K562 (cell line): ENCODE measurements around the gene ANTKMT. TPM values are rescaled to one million over a fixed set of nuclear protein-coding genes. Genes with fewer than 3 reads are reported as not detected.

Experiments
- AFF4 ChIP-seq: sonication (generic); formaldehyde crosslinking; IDR thresholded peaks from 2 replicates; pipeline ENCODE4 v1.8.0; 2023; ENCODE audit warnings: mild to moderate bottlenecking, missing genetic modification reagents
- C11orf30 ChIP-seq: fragments of 450-650 bp; IDR thresholded peaks from 2 replicates; pipeline ENCODE4 v1.6.1; 2016; ENCODE audit warnings: low read depth, mild to moderate bottlenecking
- CAMTA2 ChIP-seq: fragments of 250-450 bp; sonication (Bioruptor Pico); conservative IDR thresholded peaks from 2 replicates; pipeline ENCODE4 v1.5.1; 2022
- CSDE1 ChIP-seq, 2 experiments: fragments of 450-650 bp; IDR thresholded peaks; 2 replicates each; pipeline ENCODE4 v1.6.1; 2016; ENCODE audit warnings: mild to moderate bottlenecking in 1 of 2
- FOXA1 ChIP-seq: fragments of 450-650 bp; IDR thresholded peaks from 2 replicates; pipeline ENCODE4 v1.6.1; 2016; ENCODE audit warnings: mild to moderate bottlenecking, borderline replicate concordance
- FOXJ2 ChIP-seq: fragments of 200-800 bp; sonication (Bioruptor generic); IDR thresholded peaks from 2 replicates; pipeline ENCODE4 v1.6.1; 2016; ENCODE audit warnings: missing genetic modification characterization, missing compliant biosample characterization
- GABPA ChIP-seq: fragments of 200-800 bp; sonication (Bioruptor generic); conservative IDR thresholded peaks from 2 replicates; pipeline ENCODE4 v1.6.1; 2016; ENCODE audit warnings: low read depth, missing genetic modification characterization, missing compliant biosample characterization
- GATA2 ChIP-seq: sonication (generic); formaldehyde crosslinking; IDR thresholded peaks from 2 replicates; pipeline ENCODE4 v1.4.0; 2020; ENCODE audit warnings: mild to moderate bottlenecking, missing genetic modification reagents
- GTF2B ChIP-seq: IDR thresholded peaks from 2 replicates; pipeline ENCODE4 v1.6.1; 2011; ENCODE audit not compliant: insufficient read length; ENCODE audit errors: extremely low read depth
- HDAC1 ChIP-seq, 2 experiments: fragments of 450-650 bp; IDR thresholded peaks; 2 replicates each; pipeline ENCODE4 v1.6.1; 2016 to 2017; ENCODE audit warnings: inconsistent platforms in 1 of 2, mild to moderate bottlenecking in 1 of 2, moderate library complexity in 1 of 2
- HDGF ChIP-seq: fragments of 450-650 bp; IDR thresholded peaks from 2 replicates; pipeline ENCODE4 v1.6.1; 2016
- HEY1 ChIP-seq: fragments of 250-450 bp; sonication (Bioruptor Pico); IDR thresholded peaks from 2 replicates; pipeline ENCODE4 v1.5.0; 2020; ENCODE audit warnings: mild to moderate bottlenecking, moderate library complexity, borderline replicate concordance
- KLF6 ChIP-seq: fragments of 250-450 bp; sonication (Bioruptor Pico); IDR thresholded peaks from 2 replicates; pipeline ENCODE4 v1.4.0; 2020; ENCODE audit warnings: mild to moderate bottlenecking, moderate library complexity, borderline replicate concordance
- LEF1 ChIP-seq: fragments of 450-650 bp; IDR thresholded peaks from 2 replicates; pipeline ENCODE4 v1.6.1; 2016; ENCODE audit warnings: mild to moderate bottlenecking
- MTA1 ChIP-seq: fragments of 450-650 bp; IDR thresholded peaks from 2 replicates; pipeline ENCODE4 v1.6.1; 2017; ENCODE audit warnings: borderline replicate concordance
- MTA3 ChIP-seq: fragments of 450-650 bp; formaldehyde crosslinking; IDR thresholded peaks from 2 replicates; pipeline ENCODE4 v1.6.1; 2017; ENCODE audit warnings: mild to moderate bottlenecking, borderline replicate concordance
- NFE2 ChIP-seq: IDR thresholded peaks from 2 replicates; pipeline ENCODE4 v1.6.1; 2014; ENCODE audit warnings: antibody characterized with exemption, low read depth
- PBX2 ChIP-seq, 2 experiments: IDR thresholded peaks in 1 of 2; conservative IDR thresholded peaks in 1 of 2; 2 replicates each; pipeline ENCODE4 v1.6.1; 2016; ENCODE audit warnings: low read depth in 2 of 2, mild to moderate bottlenecking in 1 of 2, missing compliant biosample characterization in 1 of 2, missing genetic modification characterization in 1 of 2, moderate library complexity in 1 of 2
- RBBP5 ChIP-seq: fragments of 200-600 bp; sonication (generic); IDR thresholded peaks from 2 replicates; pipeline ENCODE4 v1.6.1; 2012; ENCODE audit warnings: borderline replicate concordance, mild to moderate bottlenecking, low read length, control low read depth, inconsistent platforms; ENCODE audit not compliant: insufficient read depth, poor library complexity, severe bottlenecking
- TSC22D4 ChIP-seq: fragments of 450-650 bp; IDR thresholded peaks from 2 replicates; pipeline ENCODE4 v1.6.1; 2016; ENCODE audit warnings: missing genetic modification characterization, missing biosample characterization, control low read depth
- WHSC1 ChIP-seq: IDR thresholded peaks from one replicate; pipeline ENCODE4 v1.6.1; 2012; ENCODE audit warnings: low read length, control low read depth, inconsistent platforms
- YBX1 ChIP-seq: fragments of 450-650 bp; IDR thresholded peaks from 2 replicates; pipeline ENCODE4 v1.7.1; 2016; ENCODE audit warnings: mild to moderate bottlenecking
- ZEB2 ChIP-seq: fragments of 450-650 bp; IDR thresholded peaks from 2 replicates; pipeline ENCODE4 v1.6.1; 2016
- polyA plus RNA-seq, 8 experiments: library from polyadenylated mRNA; depleted of rRNA in 4 of 8; stranded (reverse) in 5 of 8; unstranded in 3 of 8; fragments of >200 nt; fragmentation: Nextera tagmentation in 2 of 8; fragmentation: Illumina TruSeq in 1 of 8; extraction: Ambion mirVana in 2 of 8; extraction: Trizol in 1 of 8; gene quantifications; 2 replicates each; pipeline versions ENCODE4 v1.2.1 to v1.2.3, GENCODE V29; 2011 to 2014; ENCODE audit warnings: inconsistent platforms in 1 of 8, missing spikeins in 1 of 8
- total RNA-seq, 7 experiments: library from RNA; depleted of rRNA in 6 of 7; stranded (reverse); fragments of >200 nt in 6 of 7; fragmentation: Illumina TruSeq in 2 of 7; extraction: Trizol in 2 of 7; gene quantifications; 2 replicates each; pipeline versions ENCODE4 v1.2.1 to v1.2.3, GENCODE V29; 2011 to 2021; ENCODE audit warnings: low replicate concordance in 1 of 7

Gene ANTKMT
- total and polyA plus RNA-seq, 9 of the 15 experiments (the other 6 are each of a cell fraction or from before 2014, with no cell fraction given) = 0.58 to 217 (median 19.1) TPM

- TF ChIP-seq GTF2B = no peak
- no peak for TF ChIP-seq FOXJ2
- TF ChIP-seq CSDE1 (IDR thresholded peaks at IDR 0.05) = no peak
- no peak for TF ChIP-seq TSC22D4 (tag)
- TF ChIP-seq WHSC1 = no peak
- no peak for TF ChIP-seq GABPA (tag)
- TF ChIP-seq MTA1 = no peak
- TF ChIP-seq LEF1 = no peak
- no peak for TF ChIP-seq ZEB2
- no peak for TF ChIP-seq GATA2 (CRISPR knock-in tag)
- no peak for TF ChIP-seq HEY1
- TF ChIP-seq HDAC1 (IDR thresholded peaks at IDR 0.05) = peak in 1 of 2 experiments; percentile 31; a peak in 1 of 4 replicates
- no peak for TF ChIP-seq C11orf30
- no peak for TF ChIP-seq MTA3
- no peak for TF ChIP-seq NFE2
- no peak for TF ChIP-seq YBX1
- no peak for TF ChIP-seq HDGF
- no peak for TF ChIP-seq PBX2 (CRISPR knock-in tag; IDR thresholded peaks at IDR 0.05; ENCODE audit: low read depth)
- TF ChIP-seq PBX2 (tag; conservative IDR thresholded peaks at IDR 0.05; ENCODE audit: low read depth) = no peak
- TF ChIP-seq CAMTA2 (CRISPR knock-in tag) = no peak
- TF ChIP-seq RBBP5 = peak; percentile 66
- no peak for TF ChIP-seq FOXA1
- TF ChIP-seq AFF4 (CRISPR knock-in tag) = no peak
- no peak for TF ChIP-seq KLF6
Measured at GRCh38 chr16:683396-684070, 37.4 kb upstream of the ANTKMT start (continued).
